Measurements from ENCODE around the gene RHOB. TPM values are rescaled to one million over a fixed set of nuclear protein-coding genes. Genes with fewer than 3 reads are reported as not detected.

Gene RHOB
- total RNA-seq, 2 donors from 2014 or later, result 805 to 1,722 TPM

GRCh38 chr2:20496076-20496872 lies 49.4 kb downstream of the RHOB start:
- ATAC-seq (ENCODE audit: insufficient number of reproducible peaks, low FRiP score, low read depth) (no peak), DNase-seq (ENCODE audit: low spot score) (no peak)

GRCh38 chr2:20496942-20497341 lies 50.1 kb downstream of the RHOB start:
- DNase-seq (ENCODE audit: low spot score) (no peak), ATAC-seq (ENCODE audit: insufficient number of reproducible peaks, low FRiP score, low read depth) (no peak)
- no peaks in the 10 kb centered on the region for H3K9me3 ChIP-seq
- no peak overlapping the region for H3K4me3 ChIP-seq
- no peaks in the 10 kb centered on the region for H3K36me3 ChIP-seq
- no peaks in the 10 kb centered on the region for H3K4me1 ChIP-seq (ENCODE audit: control insufficient read depth in 1 of 2, low read depth in 2 of 2)
- TF ChIP-seq CTCF (IDR thresholded peaks at IDR 0.05), result no peak
- H3K27ac ChIP-seq, result no peak overlapping the region
- H3K27me3 ChIP-seq (replicated peaks; ENCODE audit: insufficient read depth), result no peaks in the 10 kb centered on the region

More at GRCh38 chr2:20496076-20496872, 49.4 kb downstream of the RHOB start:
- no peaks in the 10 kb centered on the region for H3K4me1 ChIP-seq (ENCODE audit: control insufficient read depth in 1 of 2, low read depth in 2 of 2)
- no peaks in the 10 kb centered on the region for H3K36me3 ChIP-seq
- H3K27me3 ChIP-seq (replicated peaks; ENCODE audit: insufficient read depth), result no peaks in the 10 kb centered on the region
- no peak overlapping the region for H3K4me3 ChIP-seq
- H3K9me3 ChIP-seq, result no peaks in the 10 kb centered on the region
- no peak overlapping the region for H3K27ac ChIP-seq
- no peak for TF ChIP-seq CTCF (IDR thresholded peaks at IDR 0.05)

Other genes starting within 250 kb of the RHOB start
- 1 to 10 TPM; 3.1 to 9.6 TPM for gene SDC1, start 221.9 kb upstream of the RHOB start, total RNA-seq
- gene PUM2, start 96.2 kb upstream of the RHOB start, total RNA-seq, result 10 to 100 TPM; 45.4 to 88.7 TPM
- gene HS1BP3, start 204.0 kb downstream of the RHOB start, total RNA-seq, result 10 to 100 TPM; 40.7 to 65.8 TPM
- 10 to 100 TPM; 39.7 to 40.7 TPM for gene GDF7, start 220.1 kb downstream of the RHOB start, total RNA-seq

All from thoracic aorta (tissue), 2 donors.